ENCODE results near the gene XYLT2.
A peak's percentile ranks its signal among the peaks of the same experiment; 100 is the strongest.

The XYLT2 gene

GRCh38 chr17:50337956-50338355, 8.0 kb upstream of the XYLT2 start:
- no peaks in the 10 kb centered on the region for H3K36me3 ChIP-seq
- peaks cover 20% of the 10 kb centered on the region for H3K27me3 ChIP-seq
- H3K4me1 ChIP-seq (ENCODE audit: control insufficient read depth in 1 of 2, insufficient read depth in 1 of 2, low read depth in 1 of 2, low read length in 1 of 2): peaks cover 0 to 5% of the 10 kb centered on the region in 2 experiments
- H3K27ac ChIP-seq: no peak overlapping the region
- no peaks in the 10 kb centered on the region for H3K9me3 ChIP-seq
- H3K4me3 ChIP-seq (ENCODE audit: low read depth in 1 of 2, low read length in 1 of 2): no peak overlapping the region
- no peak for TF ChIP-seq CTCF (IDR thresholded peaks at IDR 0.05)

GRCh38 chr17:50338645-50339044, 7.3 kb upstream of the XYLT2 start:
- Histone ChIP-seq H3K4me1 (ENCODE audit: control insufficient read depth in 1 of 2, insufficient read depth in 1 of 2, low read depth in 1 of 2, low read length in 1 of 2) (no peaks in the 10 kb centered on the region), H3K9me3 (no peaks in the 10 kb centered on the region), H3K4me3 (ENCODE audit: low read depth in 1 of 2, low read length in 1 of 2) (no peak overlapping the region), H3K27ac (no peak overlapping the region), H3K27me3 (peaks cover 14% of the 10 kb centered on the region), H3K36me3 (no peaks in the 10 kb centered on the region)
- no peak for TF ChIP-seq CTCF (IDR thresholded peaks at IDR 0.05)

GRCh38 chr17:50339381-50339780, 6.5 kb upstream of the XYLT2 start:
- Histone ChIP-seq H3K4me1 (ENCODE audit: control insufficient read depth in 1 of 2, insufficient read depth in 1 of 2, low read depth in 1 of 2, low read length in 1 of 2) (no peaks in the 10 kb centered on the region), H3K4me3 (ENCODE audit: low read depth in 1 of 2, low read length in 1 of 2) (no peak overlapping the region), H3K27ac (no peak overlapping the region), H3K36me3 (no peaks in the 10 kb centered on the region), H3K27me3 (peaks cover 9% of the 10 kb centered on the region), H3K9me3 (no peaks in the 10 kb centered on the region)
- TF ChIP-seq CTCF (IDR thresholded peaks at IDR 0.05): no peak

GRCh38 chr17:50344731-50345365, 1.1 kb upstream of the XYLT2 start:
- no peak overlapping the region for H3K27ac ChIP-seq
- peaks cover 13% of the 10 kb centered on the region in 2 experiments for H3K4me1 ChIP-seq (ENCODE audit: control insufficient read depth in 1 of 2, insufficient read depth in 1 of 2, low read depth in 1 of 2, low read length in 1 of 2)
- no peak for TF ChIP-seq CTCF (IDR thresholded peaks at IDR 0.05)
- peak overlapping the region in 1 of 2 experiments; percentile 75 for H3K4me3 ChIP-seq (ENCODE audit: low read depth in 1 of 2, low read length in 1 of 2)
- H3K36me3 ChIP-seq: no peaks in the 10 kb centered on the region
- no peaks in the 10 kb centered on the region for H3K9me3 ChIP-seq
- peaks cover 13% of the 10 kb centered on the region for H3K27me3 ChIP-seq

GRCh38 chr17:50346313-50347116, 589 bp downstream of the XYLT2 start:
- H3K27me3 ChIP-seq: peaks cover 13% of the 10 kb centered on the region
- no peak for TF ChIP-seq CTCF (IDR thresholded peaks at IDR 0.05)

More at GRCh38 chr17:50346313-50347116, 589 bp downstream of the XYLT2 start:
- Histone ChIP-seq H3K9me3 (no peaks in the 10 kb centered on the region), H3K27ac (peak overlapping the region; percentile 53), H3K4me1 (ENCODE audit: control insufficient read depth in 1 of 2, insufficient read depth in 1 of 2, low read depth in 1 of 2, low read length in 1 of 2) (peaks cover 13% of the 10 kb centered on the region in 2 experiments), H3K36me3 (no peaks in the 10 kb centered on the region), H3K4me3 (ENCODE audit: low read depth in 1 of 2, low read length in 1 of 2) (peak overlapping the region; percentile 66 to 75)

Measured in neutrophil (primary cell).